Dermis microvascular lymphatic vessel endothelial cell (primary cell): ENCODE results near the gene MDM1. TPM values are rescaled to one million over a fixed set of nuclear protein-coding genes. Genes with fewer than 3 reads are reported as not detected.

ENCODE experiments used
- DNase-seq, 2 donors: peaks; one replicate each; pipeline versions ENCODE4 v3.0.0 to v3.0.0-alpha.2; 2010; ENCODE audit warnings: low read depth in 2 of 2
- total RNA-seq: library from RNA; depleted of rRNA; stranded (reverse); fragments of >200 nt; gene quantifications from 2 replicates; pipeline ENCODE4 v1.2.1, GENCODE V29; 2014

Gene MDM1
- total RNA-seq, 1 donor from 2014 or later = 5.6 TPM

- no peak for DNase-seq
Observed at GRCh38 chr12:68321140-68321539, 11.0 kb downstream of the MDM1 start.

GRCh38 chr12:68319988-68320623, 12.1 kb downstream of the MDM1 start:
- no peak for DNase-seq

DNA sequence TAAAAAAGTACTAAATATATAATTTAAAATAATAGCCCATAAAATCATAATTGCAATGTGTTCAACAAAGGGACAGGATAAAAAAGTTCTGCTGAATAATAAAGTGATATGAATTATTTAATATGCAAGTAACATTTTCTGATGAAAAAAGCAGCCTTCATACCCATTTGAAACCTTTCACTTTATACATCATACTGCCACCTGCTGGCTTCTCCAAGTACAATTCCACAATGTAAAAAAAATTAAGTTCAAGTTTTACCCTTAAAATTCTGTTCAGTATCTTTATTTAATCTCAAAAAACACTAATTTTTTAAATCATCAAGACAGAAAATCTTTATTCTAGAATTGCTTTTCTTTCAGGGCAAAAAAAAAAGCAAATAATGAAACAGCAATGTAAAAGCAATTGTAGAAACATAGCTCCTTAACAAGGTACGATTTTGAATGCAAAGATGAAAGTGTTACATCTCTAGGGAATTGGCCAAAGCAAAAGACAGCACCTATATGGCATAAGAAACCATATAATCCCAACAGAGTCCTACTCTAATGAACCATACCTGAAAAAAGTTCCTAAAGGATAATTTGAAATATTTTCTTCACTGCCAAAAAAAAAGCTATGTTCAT, 15.0 kb downstream of the MDM1 start:
- peak; percentile 46 to 62 for DNase-seq

- DNase-seq = peak in 1 of 2 donors; percentile 85
Observed at GRCh38 chr12:68310370-68310769, 21.8 kb downstream of the MDM1 start.

DNA sequence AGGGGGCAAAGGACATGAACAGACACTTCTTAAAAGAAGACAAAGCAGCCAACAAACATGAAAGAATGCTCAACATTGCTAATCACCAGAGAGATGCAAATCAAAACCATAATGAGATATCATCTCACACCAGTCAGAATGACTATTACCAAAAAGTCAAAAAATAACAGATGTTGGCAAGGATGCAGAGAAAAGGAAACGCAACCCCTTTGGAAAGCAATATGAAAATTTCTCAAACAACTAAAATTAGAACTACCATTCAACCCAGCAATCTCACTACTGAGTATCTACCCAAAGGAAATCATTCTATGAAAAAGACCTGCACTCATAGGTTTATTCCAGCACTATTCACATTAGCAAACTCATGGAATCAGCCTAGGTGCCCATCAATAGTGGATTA, 25.6 kb downstream of the MDM1 start:
- no peak for DNase-seq

DNA sequence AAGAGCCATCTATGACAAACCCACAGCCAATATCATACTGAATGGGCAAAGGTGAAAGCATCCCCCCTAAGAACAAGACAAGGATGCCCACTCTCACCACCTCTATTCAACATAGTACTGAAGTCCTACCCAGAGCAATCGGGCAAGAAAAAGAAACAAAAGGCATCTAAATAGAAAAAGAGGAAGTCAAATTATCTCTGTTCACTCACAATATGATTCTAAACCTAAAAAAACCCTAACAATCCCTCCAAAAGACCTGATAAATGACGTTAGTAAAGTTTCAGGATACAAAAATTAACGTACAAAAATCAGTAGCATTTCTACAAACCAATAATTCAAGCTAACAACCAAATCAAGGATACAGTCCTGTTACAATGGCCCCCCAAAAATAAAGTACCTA, 26.9 kb downstream of the MDM1 start:
- no peak for DNase-seq

- peak; percentile 15 to 82 for DNase-seq
Observed at GRCh38 chr12:68304626-68305025, 27.5 kb downstream of the MDM1 start.

DNA sequence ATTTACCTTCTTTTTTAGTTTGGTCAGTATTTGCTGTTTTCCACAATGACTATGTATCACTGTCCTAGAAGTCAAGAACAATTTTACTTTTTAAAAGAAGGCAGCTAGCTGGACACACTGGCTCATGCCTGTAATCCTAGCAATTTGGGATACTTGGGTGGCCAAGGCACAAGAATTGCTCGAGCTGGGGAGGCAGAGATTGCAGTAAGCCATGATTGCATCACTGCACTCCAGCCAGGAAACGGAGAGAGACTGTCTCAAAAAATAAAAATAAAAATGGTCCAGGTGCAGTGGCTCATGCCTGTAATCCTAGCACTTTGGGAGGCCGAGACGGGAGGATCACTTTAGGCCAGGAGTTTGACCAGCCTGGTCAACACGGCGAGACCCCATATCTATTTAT, 28.3 kb downstream of the MDM1 start:
- DNase-seq = no peak

- no peak for DNase-seq
Observed at GRCh38 chr12:68297929-68298328, 34.2 kb downstream of the MDM1 start.

- no peak for DNase-seq
Observed at GRCh38 chr12:68294251-68294650, 37.9 kb downstream of the MDM1 start.

GRCh38 chr12:68293347-68293746, 38.8 kb downstream of the MDM1 start:
- DNase-seq = no peak

DNA sequence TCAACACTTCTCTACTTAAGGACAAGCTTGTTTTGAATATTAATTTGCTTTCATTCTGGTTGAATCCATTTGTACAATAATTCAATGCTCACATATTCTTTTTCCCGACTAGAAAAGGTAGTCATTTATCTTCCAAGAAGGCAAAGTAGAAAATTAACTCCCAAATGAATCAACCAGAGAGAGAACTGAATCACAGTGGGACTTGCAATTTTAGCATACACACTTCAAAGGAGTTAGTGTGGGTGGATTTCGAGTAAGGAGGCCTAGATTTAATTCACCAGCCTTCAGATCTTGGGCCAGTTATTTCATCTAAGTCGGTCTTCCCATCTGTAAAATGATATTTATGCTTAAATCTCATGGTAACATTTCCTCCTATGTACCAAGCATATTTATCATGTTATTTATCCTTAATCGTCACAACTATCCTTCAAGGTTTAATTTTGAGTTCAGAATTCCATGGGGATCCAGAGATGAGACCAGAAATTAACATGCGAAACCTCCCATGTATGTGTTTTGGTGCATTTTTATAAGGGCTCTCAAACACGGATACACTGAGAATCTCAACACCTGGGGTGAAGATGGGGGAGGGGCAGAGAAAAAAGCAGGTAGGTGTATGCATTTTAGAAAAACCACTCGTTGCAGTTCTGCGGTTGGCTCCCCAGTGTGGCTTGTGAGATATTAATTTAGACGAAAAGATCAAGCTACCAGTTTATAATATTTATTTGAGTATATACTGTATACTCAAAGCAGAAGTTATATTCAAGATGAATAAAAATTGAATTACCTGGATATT, 39.8 kb downstream of the MDM1 start:
- no peak for DNase-seq

- no peak for DNase-seq
Observed at GRCh38 chr12:68291396-68292036, 40.6 kb downstream of the MDM1 start.

DNA sequence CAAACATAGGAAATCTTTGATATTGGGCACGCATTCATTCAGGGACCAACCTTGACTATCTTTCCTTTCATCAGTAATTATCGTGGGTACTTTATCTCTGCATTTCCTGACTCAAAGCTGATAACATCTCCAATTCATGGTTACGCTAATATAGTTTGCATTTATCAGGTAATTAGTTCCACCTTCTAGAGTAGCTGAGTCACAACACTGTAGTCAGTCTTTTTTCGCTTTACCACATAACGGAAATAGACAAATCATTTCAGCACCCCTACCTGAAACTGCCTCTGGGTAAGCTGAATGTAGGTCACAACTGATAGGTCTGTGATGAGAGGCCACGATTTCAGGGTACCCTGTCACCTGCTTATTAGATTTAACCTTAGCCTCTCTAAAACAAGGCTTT, 42.0 kb downstream of the MDM1 start:
- DNase-seq = no peak

- peak; percentile 33 to 59 for DNase-seq
Observed at GRCh38 chr12:68287106-68287505, 45.1 kb downstream of the MDM1 start.

DNA sequence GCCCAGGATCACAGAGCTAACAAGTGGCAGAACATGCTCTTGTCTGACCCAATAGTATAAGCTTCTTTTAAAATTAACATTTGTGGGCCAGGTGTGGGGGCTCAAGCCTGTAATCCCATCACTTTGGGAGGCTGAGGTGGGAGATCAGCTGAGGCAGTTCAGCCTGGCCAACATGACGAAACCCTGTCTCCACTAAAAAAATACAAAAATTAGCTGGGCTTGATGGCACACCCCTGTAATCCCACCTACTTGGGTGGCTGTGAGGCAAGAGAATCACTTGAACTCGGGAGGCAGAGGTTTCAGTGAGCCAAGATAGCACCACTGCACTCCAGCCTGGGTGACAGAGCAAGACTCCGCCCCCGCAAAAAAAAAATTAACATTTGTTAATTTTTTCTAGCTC, 45.8 kb downstream of the MDM1 start:
- DNase-seq = no peak

GRCh38 chr12:68285541-68285940, 46.6 kb downstream of the MDM1 start:
- no peak for DNase-seq

GRCh38 chr12:68281322-68282077, 50.7 kb downstream of the MDM1 start:
- no peak for DNase-seq

- no peak for DNase-seq
Observed at GRCh38 chr12:68280240-68280639, 51.9 kb downstream of the MDM1 start.

DNA sequence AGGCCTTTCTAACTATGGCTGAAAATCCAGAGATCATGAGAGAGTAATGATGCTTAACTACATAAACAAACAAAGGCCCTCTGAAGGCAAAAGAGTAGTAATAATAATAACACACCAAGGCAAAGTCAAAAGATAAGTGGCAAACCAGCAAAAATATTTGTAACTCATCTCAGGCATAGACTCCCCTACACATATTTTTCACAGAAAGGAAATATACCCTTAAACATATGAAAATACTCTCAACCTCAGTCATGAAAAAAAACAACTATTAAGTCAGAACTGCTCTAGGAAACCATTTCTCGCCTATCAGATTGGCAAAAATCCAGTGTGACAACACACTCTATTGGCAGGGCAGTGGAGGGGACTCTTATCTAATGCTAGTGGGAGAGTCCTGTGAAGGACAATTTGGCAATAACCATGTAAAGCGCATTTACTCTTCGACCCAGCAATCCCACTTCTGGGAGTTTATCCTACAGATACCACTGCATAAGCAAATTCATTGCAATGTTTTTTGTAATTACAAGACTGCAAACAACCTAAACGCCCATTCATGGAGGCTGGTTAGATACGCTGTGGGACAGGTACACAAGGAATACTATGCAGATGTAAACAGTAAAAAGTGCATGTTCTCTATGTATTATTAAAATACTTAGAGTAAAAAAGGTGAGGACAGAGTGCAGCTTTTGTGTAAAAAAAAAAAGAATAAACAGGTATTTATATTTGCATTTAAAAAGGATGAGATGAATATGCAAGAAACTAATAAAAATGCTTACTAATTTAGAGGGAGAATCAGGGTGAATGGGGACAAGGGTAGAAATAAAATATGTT, 52.7 kb downstream of the MDM1 start:
- peak; percentile 28 to 49 for DNase-seq
